ENCODE results near the gene SIGLEC14.

GRCh38 chr19:51599084-51599483, 47.5 kb downstream of the SIGLEC14 start:
- TF ChIP-seq POLR2A (IDR thresholded peaks at IDR 0.05) = no peak
- no peak for TF ChIP-seq CTCF (IDR thresholded peaks at IDR 0.05)
